ENCODE results near the gene TBL3.

TBL3 gene

GRCh38 chr16:1962161-1963153 is 9.4 kb upstream of the TBL3 start (continued):
- TF ChIP-seq PRDM2 (tag by site-specific recombination; IDR thresholded peaks at IDR 0.05; ENCODE audit: borderline replicate concordance) (peak; percentile 91; the same call in 1 of the 2 replicates), ZNF2 (tag by site-specific recombination; IDR thresholded peaks at IDR 0.05) (peak; percentile 20; the same call in 1 of the 2 replicates), SCRT2 (tag by site-specific recombination; IDR thresholded peaks at IDR 0.05) (peak; percentile 84), KLF7 (tag by site-specific recombination; IDR thresholded peaks at IDR 0.05; ENCODE audit: borderline replicate concordance) (0 out of 2 replicates have a peak, but pooled peaks have one; percentile 17), ZNF600 (tag by site-specific recombination; IDR thresholded peaks at IDR 0.05) (peak; percentile 80), PATZ1 (tag by site-specific recombination; IDR thresholded peaks at IDR 0.05) (peak; percentile 40), GLIS1 (tag by site-specific recombination; IDR thresholded peaks at IDR 0.05) (peak; percentile 28; the same call in 1 of the 2 replicates), BCL11A (tag by site-specific recombination; IDR thresholded peaks at IDR 0.05; ENCODE audit: low read depth) (peak; percentile 18), ZBTB10 (tag by site-specific recombination; IDR thresholded peaks at IDR 0.05) (0 out of 2 replicates have a peak, but pooled peaks have one; percentile 13), ZNF239 (tag by site-specific recombination; IDR thresholded peaks at IDR 0.05) (peak; percentile 18; the same call in 1 of the 2 replicates), YY2 (tag by site-specific recombination; IDR thresholded peaks at IDR 0.05) (peak; percentile 37; the same call in 1 of the 2 replicates), ZNF629 (tag by site-specific recombination; IDR thresholded peaks at IDR 0.05) (peak; percentile 61), ZNF76 (tag by site-specific recombination; IDR thresholded peaks at IDR 0.05; ENCODE audit: borderline replicate concordance, low read depth) (peak; percentile 49; the same call in 1 of the 2 replicates), SP7 (tag by site-specific recombination; IDR thresholded peaks at IDR 0.05) (peak; percentile 41; the same call in 1 of the 2 replicates), ZNF10 (tag by site-specific recombination; IDR thresholded peaks at IDR 0.05) (peak; percentile 90), ZNF335 (tag by site-specific recombination; conservative IDR thresholded peaks at IDR 0.05) (peak; percentile 12), HIC1 (tag by site-specific recombination; IDR thresholded peaks at IDR 0.05) (peak; percentile 98), GLIS2 (tag by site-specific recombination; IDR thresholded peaks at IDR 0.05) (peak; percentile 70), WT1 (tag by site-specific recombination; IDR thresholded peaks at IDR 0.05) (peak; percentile 17; the same call in 1 of the 2 replicates), ZSCAN30 (tag by site-specific recombination; IDR thresholded peaks at IDR 0.05) (0 out of 2 replicates have a peak, but pooled peaks have one; percentile 17)

All from HEK293 (cell line).